Body of pancreas (tissue), 4 donors: ENCODE results near the gene PTPN7.

Source experiments
- POLR2A ChIP-seq, 3 donors: fragments of 450-650 bp; IDR thresholded peaks; one replicate each; pipeline ENCODE4 v1.6.1; 2016; ENCODE audit warnings: antibody characterized with exemption in 3 of 3, mild to moderate bottlenecking in 2 of 3
- TF ChIP-seq, protein P1 (sequence below), 7 experiments: fragments of 450-650 bp in 4 of 7; fragments of 200-600 bp in 3 of 7; sonication (generic) in 3 of 7; IDR thresholded peaks; one replicate each; pipeline ENCODE4 v1.5.1; 2016 to 2019; ENCODE audit warnings: antibody characterized with exemption in 7 of 7

DNA sequence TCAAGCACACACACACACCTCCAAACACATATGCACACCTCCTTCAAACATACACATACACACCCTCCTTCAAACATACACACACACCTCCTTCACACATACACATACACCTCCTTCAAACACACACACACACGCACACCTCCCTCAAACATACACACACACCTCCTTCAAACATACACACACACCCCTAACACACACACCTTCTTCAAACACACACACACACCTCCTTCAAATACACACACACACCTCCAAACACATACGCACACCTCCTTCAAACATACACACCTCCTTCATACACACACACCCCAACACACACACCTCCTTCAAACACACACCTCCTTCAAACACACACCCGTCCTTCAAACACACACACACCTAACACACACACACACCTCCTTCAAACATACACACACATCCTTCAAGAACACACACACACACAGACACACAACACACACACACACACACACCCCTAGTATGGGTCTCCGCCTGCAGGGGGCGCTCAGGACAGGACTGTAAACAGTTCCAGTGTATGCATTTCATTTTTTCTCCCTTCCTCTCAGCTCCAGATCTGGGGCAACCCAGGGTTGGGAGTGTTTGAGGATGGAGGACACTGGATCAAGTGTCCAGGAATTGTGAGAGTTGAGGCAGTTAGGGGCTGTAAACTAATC, 45.3 kb upstream of the PTPN7 start:
- TF ChIP-seq, protein P1, sequence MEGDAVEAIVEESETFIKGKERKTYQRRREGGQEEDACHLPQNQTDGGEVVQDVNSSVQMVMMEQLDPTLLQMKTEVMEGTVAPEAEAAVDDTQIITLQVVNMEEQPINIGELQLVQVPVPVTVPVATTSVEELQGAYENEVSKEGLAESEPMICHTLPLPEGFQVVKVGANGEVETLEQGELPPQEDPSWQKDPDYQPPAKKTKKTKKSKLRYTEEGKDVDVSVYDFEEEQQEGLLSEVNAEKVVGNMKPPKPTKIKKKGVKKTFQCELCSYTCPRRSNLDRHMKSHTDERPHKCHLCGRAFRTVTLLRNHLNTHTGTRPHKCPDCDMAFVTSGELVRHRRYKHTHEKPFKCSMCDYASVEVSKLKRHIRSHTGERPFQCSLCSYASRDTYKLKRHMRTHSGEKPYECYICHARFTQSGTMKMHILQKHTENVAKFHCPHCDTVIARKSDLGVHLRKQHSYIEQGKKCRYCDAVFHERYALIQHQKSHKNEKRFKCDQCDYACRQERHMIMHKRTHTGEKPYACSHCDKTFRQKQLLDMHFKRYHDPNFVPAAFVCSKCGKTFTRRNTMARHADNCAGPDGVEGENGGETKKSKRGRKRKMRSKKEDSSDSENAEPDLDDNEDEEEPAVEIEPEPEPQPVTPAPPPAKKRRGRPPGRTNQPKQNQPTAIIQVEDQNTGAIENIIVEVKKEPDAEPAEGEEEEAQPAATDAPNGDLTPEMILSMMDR (IDR thresholded peaks at IDR 0.05) = peak in 1 of 7 experiments; percentile 22
- no peak for TF ChIP-seq POLR2A (IDR thresholded peaks at IDR 0.05)
